RPMI8226 (cell line): ENCODE results near the gene ZNF700.
"Not testable (repeated sequence)": the region's sequence is repeated elsewhere in the genome, so short reads cannot be mapped to it uniquely, and the experiment has no call there.

Experiments used
- DNase-seq: peaks from one replicate; pipeline ENCODE4 v3.0.0-alpha.2; 2015

Gene ZNF700

DNA sequence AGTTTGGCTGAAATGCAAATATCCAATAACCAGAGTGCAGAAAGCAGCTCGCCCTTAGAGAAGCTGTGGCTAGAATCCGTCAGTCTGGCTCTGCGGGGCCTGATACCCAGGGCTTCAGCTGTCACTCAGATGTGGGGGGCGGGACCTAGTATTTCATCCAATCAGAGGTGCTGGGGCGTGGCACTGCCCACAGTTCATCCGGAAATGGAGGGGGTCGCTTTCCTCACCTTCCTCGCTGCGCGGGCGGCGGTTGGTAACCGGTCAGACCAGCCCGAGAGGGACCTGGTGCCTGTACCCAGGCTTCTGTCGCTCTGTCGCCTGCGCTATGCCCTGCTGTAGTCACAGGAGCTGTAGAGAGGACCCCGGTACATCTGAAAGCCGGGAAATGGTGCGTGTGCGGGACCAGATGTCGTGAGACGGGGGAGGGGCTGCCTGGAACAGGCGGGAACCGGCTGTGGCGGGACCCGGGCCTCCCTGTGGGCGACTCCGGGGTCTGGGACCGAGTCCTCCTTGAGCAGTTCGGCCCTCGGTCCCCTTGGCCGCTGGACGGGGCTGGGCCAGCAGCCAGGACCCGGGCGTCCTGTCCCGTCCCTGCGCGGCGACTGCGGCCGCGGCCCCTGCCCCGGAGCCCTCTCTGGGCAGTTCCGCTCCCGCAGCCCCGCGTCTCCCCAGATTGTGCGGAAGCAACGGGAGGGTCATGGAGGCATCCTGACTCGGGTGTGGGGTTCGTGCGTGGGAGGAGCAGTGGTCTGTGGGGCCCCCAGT is at the start of gene ZNF700:
Gene ZNF700 (plus strand): TSS at position 222 of the 765 bp plus-strand sequence. CDS start 104 bp downstream, at position 326.
- DNase-seq: peak; percentile 95

- DNase-seq: peak; percentile 25
Observed at GRCh38 chr19:11879687-11880266, 45.1 kb upstream of the ZNF700 start.

GRCh38 chr19:11880598-11880997 is 44.3 kb upstream of the ZNF700 start:
- DNase-seq: no peak

DNA sequence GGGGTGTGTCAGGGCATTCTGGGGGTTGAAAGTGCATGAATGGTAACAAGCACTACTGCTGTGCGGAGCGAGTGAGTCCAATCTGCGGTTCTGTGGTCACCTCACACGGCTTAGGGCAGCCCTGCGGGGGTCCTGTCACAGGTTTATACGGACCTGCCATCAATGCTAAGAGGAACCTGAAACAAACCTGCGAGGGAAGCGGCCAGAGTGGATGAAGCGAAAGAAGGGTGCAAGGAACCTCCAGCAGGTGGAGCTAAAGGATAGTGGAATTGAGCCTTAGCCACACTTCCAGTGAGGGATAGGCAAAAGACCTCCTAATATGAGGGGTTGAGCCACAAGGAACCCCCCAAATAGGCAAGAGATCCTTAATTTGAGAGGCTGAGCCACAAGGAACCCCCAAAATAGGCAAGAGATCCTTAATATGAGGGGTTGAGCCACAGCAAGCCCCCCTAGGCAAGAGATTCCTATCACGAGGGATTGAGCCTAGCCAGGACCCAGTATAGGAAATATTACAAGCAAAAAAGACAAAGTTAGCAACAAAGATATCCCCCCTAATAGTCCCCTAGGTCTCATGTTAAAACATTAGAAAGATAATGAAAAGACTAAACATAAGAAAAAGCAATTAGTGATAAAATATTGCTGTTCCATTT is 43.6 kb upstream of the ZNF700 start:
- DNase-seq: peak; percentile 74

GRCh38 chr19:11882606-11883005 is 42.3 kb upstream of the ZNF700 start:
- DNase-seq: no peak

DNA sequence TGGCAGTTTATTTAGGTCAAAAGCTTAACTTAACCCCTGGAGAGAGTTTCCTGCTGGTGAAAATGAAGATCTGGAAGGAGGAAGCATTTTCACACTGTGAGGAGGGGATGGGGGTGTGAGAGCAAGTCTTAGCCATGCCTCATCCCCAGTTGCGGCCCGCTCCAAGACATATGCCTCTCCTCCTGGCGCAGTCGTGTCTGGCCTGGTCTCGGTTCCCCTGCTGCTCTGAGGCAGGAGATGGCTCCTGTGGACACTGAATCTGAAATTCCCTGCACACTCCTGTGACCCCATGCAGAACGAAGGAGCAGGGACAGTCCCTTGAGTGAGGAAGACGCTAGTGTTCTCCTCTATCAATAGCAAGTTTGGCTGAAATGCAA is 37.7 kb upstream of the ZNF700 start:
- no peak for DNase-seq

- peak; percentile 4 for DNase-seq
Observed at GRCh38 chr19:11887611-11888531, 37.0 kb upstream of the ZNF700 start, which contains the start of gene ZNF69. TSS of gene ZNF69 (plus strand) at chr19:11887782. CDS start at chr19:11887924, 142 bp downstream.

DNA sequence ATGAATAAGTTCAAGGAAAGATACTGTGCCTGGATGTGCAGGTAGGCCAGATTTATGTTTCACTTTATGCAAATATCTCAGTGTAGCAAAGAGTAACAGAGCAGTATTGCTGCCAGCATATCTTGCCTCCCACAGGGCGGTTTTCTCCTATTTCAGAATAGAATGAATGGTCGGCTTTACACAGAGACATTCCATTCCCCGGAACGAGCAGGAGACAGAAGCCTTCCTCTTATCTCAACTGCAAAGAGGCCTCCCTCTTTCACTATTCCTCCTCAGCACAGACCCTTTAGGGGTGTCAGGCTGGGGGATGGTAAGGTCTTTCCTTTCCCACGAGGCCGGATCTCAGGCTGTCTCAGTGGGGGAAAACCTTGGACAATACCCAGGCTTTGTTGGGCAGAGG is 35.0 kb upstream of the ZNF700 start:
- not testable (repeated sequence) for DNase-seq

DNA sequence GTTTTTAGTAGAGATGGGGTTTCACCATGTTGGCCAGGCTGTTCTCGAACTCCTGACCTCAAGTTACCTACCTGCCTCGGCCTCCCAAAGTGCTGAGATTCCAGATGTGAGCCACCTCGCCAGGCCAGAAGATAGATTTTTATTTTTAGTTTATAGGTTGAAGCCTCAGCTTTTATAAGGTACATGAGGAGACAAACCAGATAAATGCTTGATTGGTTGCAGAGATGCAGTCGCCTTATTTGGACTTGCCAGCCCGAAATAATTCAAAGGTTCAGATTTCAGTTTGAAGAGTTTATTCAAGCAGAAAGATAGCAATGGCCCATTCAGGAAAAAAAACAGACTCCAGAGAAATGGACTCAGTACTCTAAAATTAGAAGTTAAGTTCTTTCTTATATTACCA is 34.3 kb upstream of the ZNF700 start:
- DNase-seq: no peak

GRCh38 chr19:11894851-11895250 is 30.1 kb upstream of the ZNF700 start:
- DNase-seq: no peak

DNA sequence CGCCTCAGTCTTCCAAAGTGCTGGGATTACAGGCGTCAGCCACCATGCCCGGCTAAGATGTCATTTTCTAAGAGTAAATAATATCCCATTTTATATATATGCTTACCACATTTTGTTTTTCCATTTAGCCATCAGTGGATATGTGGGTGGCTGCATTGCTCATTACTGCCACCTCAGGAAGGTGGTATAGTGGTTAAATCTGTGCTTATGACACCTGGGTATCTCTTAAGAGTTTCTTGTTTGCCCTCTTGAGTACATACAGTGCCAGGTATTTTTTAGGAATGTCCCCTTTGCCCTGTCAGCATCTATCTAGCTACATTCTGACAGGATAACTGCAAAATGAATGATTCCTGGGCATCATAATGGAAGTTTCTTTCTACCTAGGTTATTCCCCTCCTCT is 22.7 kb upstream of the ZNF700 start:
- no peak for DNase-seq

GRCh38 chr19:11905928-11906327 is 19.0 kb upstream of the ZNF700 start:
- DNase-seq: no peak

GRCh38 chr19:11911937-11912336 is 13.0 kb upstream of the ZNF700 start:
- DNase-seq: not testable (repeated sequence)

GRCh38 chr19:11914417-11915051 is 10.4 kb upstream of the ZNF700 start:
- not testable (repeated sequence) for DNase-seq

- no peak for DNase-seq
Observed at GRCh38 chr19:11921852-11922495, 2.9 kb upstream of the ZNF700 start.

- DNase-seq: not testable (repeated sequence)
Observed at GRCh38 chr19:11925651-11926187, 812 bp downstream of the ZNF700 start.

GRCh38 chr19:11927227-11927626 is 2.3 kb downstream of the ZNF700 start:
- DNase-seq: no peak

GRCh38 chr19:11931051-11931450 is 6.1 kb downstream of the ZNF700 start:
- DNase-seq: no peak

DNA sequence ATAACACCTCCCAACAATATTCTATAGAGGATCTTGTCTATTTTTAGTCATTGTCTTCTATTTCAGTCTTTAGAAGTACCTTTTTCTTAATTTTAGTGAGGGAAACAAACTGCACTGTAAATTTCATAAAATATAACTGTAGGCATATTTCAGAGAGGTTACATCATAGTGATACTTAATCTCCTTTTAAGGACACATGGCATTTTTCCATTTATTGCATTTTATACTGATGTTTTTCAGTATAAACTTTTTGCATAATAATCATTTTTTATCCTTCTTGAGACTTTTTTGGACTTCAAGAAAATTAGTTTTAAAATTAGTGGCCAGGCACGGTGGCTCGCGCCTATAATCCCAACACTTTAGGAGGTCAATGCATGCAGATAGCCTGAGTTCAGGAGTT is 6.6 kb downstream of the ZNF700 start:
- DNase-seq: no peak

DNA sequence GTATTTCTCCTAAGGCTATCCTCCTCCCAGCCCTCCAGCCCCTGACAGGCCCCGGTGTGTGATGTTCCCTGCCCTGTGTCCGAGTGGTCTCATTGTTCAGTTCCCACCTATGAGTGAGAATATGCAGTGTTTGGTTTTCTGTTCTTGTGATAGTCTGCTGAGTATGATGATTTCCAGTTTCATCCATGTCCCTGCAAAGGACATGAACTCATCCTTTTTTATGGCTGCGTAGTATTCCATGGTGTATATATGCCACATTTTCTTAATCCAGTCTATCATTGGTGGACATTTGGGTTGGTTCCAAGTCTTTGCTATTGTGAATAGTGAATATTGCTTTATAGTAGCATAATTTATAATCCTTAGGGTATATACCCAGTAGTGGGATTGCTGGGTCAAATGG is 10.9 kb downstream of the ZNF700 start:
- DNase-seq: not testable (repeated sequence)

DNA sequence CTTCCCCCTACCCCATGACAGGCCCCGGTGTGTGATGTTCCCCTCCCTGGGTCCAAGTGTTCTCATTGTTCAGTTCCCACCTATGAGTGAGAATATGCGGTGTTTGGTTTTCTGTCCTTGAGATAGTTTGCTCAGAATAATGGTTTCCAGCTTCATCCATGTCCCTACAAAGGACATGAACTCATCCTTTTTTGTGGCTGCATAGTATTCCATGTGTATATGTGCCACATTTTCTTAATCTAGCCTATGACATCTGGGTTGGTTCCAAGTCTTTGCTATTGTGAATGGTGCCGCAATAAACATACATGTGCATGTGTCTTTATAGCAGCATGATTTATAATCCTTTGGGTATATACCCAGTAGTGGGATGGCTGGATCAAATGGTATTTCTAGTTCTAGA is 13.5 kb downstream of the ZNF700 start:
- not testable (repeated sequence) for DNase-seq
